Stimulated activated naive CD8-positive, alpha-beta T cell treated with anti-CD3 and anti-CD28 coated beads, Interleukin-15, Interleukin-2, amounts not matched to agents 100 U/mL and 50 U/mL, for 24 hours (primary cell): ENCODE results near the gene NONO.
"Not testable (repeated sequence)": the region's sequence is repeated elsewhere in the genome, so short reads cannot be mapped to it uniquely, and the experiment has no call there.

Experiments used
- ATAC-seq: fragments of 150-1000 bp; cut with Tn5 transposase; one replicate; pipeline ENCODE4 v1.10.0; 2021
- DNase-seq: peaks from one replicate; pipeline ENCODE4 v3.0.0; 2021

NONO gene

DNA sequence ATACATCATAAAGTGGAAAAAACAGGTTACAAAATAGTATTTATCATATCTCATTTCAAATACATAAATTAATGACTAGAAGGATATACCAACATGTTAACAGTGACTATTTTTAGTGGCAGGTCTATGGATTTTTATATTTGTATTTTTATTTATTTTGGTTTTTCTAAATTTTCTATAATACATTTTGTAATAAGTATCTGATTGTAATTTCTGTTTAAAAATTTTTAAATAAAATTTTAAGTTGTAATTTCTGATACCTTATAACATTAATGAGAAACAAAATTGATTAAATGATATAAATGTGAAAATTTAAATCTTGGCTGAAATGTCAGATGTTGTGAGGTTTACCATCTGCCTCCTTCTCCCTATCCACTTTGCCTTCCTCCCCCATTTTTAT lies 2.5 kb downstream of the NONO start:
- no peak for DNase-seq
- ATAC-seq: no peak

DNA sequence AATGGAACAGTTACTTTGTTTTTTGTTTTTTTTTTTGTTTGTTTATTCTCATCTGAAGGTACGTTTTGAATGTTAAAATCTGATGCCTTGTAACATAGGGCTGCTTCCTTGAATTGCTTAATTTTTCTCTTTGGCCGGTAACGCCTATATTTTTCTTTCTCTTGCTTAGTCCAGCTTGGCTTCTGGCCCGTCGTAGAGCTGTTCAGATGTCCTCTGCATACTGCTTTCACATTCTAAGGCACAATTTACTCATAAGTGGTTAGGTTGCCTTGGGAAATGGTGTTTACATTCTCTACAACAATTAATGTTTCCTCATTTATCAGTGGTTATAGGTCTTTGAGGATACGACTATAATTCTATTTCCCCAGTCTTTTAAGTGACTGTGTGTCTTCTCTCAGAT lies 7.9 kb downstream of the NONO start:
- DNase-seq (no peak), ATAC-seq (no peak)

- ATAC-seq: no peak
- DNase-seq: no peak
Measured at GRCh38 chrX:71292669-71293365, 9.4 kb downstream of the NONO start.

GRCh38 chrX:71296806-71297205 lies 13.4 kb downstream of the NONO start:
- ATAC-seq (no peak), DNase-seq (no peak)

DNA sequence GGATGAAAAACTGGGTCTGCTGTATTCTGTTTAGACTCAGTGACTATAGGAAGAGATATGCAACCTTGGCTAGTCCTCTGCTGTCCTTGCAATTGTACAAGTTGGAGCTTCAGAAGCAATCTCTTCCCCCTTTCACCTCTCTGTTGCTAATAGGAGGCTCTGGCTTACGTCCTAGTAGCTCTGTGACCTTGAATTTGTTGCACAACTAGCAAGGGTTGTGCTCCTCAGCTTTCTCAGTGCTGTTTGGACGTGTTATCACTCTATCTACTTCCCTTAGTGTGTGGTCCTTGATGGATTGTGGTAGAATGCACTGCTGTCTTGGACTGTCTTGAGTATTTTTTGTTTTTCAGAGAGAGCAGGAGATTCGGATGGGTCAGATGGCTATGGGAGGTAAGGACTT lies 14.7 kb downstream of the NONO start:
- no peak for ATAC-seq
- DNase-seq: no peak

DNA sequence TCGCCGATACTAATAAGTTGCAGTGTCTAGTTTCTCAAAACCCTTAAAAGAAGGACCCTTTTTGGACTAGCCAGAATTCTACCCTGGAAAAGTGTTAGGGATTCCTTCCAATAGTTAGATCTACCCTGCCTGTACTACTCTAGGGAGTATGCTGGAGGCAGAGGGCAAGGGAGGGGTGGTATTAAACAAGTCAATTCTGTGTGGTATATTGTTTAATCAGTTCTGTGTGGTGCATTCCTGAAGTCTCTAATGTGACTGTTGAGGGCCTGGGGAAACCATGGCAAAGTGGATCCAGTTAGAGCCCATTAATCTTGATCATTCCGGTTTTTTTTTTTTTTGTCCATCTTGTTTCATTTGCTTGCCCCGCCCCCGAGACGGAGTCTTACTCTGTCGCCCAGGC lies 16.6 kb downstream of the NONO start:
- not testable (repeated sequence) for DNase-seq, ATAC-seq

GRCh38 chrX:71300495-71300894 lies 17.1 kb downstream of the NONO start:
- DNase-seq, ATAC-seq: not testable (repeated sequence)

DNA sequence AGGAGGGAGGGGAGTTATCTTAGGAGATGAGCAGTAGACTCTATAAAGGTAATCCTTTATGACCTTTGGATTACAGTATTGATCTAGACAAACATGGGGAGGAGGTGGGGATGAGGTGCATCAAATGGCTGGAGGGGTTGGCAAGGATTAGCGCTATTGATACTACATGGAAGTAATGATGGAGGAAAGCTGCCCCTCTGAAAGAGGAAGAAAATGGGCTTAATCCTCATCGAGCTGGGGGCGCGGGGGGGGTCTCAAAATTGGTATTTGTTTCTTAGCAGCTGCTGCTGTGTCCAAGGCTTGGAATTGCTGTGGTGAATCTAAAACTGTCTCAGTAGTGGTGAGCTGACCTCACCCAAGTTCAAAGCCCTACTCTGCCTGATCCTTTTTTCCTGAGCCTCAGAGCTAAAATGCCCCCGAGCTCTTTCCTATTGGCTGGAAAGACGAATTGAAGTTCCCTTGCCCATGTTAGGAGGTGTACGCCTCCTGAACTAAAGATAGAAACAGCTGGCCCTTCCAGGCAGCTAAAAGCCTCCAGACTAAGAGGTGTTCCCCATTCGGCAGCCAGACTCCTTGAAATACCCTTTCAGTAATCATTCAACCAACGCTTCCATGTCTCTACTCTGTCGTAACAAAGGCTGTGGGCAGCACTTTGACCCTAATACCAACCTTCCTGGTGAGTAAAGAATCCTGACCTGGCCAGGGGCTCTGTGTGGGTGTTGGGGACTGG lies 17.9 kb downstream of the NONO start, which contains the start of gene ITGB1BP2:
Gene ITGB1BP2 (plus strand): TSS at position 556 of the 730 bp plus-strand sequence. CDS start 57 bp downstream, at position 613.
- ATAC-seq (no peak), DNase-seq (no peak)

- ATAC-seq (no peak), DNase-seq (no peak)
Measured at GRCh38 chrX:71302461-71303213, 19.2 kb downstream of the NONO start.

DNA sequence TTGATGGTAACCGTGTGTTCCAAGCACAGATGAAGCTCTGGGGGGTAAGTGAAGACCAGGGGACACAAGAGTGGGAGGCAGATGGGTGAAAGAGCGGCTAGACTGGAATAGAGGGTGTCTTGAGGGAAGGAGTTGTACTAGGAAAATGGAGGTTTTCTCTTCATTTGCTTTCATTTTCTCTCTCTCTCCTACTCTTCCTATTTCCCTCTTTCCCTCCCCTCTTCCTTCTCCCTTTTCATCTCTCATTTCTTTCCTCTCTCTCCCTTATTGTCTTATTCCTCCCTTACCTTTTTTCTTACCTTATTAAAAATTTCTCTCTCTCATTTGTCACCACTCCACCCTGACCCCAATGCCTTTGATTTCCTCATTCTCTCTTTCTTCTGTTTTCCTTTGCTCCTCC lies 21.1 kb downstream of the NONO start:
- ATAC-seq (no peak), DNase-seq (no peak)

GRCh38 chrX:71315917-71316316 lies 32.5 kb downstream of the NONO start:
- ATAC-seq: no peak

DNA sequence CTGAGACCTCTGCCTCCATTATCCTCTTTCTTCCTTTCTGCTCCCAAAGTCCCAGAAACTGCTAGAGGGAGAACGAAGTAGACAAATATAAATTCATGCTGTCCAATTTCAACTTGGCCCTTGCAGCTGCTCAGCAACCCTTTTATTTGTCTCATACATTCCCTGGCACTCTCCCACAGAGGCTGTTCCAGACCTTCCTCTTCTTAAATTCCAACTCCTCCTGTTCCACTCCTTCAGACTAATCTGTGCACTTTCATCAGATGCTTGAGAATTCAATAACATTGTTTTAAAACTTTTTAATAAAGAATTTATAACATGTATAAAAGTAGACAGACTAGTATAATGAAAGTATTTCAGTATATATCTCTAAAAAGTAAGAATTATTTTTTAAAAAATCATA lies 33.5 kb downstream of the NONO start:
- ATAC-seq, DNase-seq: not testable (repeated sequence)

More at GRCh38 chrX:71315917-71316316, 32.5 kb downstream of the NONO start:
- DNase-seq: no peak

- ATAC-seq (no peak), DNase-seq (no peak)
Measured at GRCh38 chrX:71320126-71320525, 36.7 kb downstream of the NONO start.

DNA sequence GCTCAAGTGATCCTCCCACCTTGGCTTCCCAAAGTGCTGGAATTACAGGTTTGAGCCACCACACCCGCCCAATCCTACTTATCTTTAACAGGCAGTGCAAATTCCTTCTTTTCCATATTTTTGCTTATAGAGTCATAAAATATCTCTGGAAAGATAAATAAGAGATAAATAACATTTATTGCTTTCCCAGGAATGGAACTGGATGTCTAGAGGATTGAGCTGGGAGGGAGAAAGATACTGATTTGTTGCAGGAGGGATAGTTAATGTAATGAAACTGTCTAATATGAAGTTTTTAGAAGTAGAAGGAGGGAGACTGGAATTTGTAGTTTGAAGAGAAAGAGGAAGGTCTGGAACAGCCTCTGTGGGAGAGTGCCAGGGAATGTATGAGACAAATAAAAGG lies 38.3 kb downstream of the NONO start:
- ATAC-seq (no peak), DNase-seq (no peak)

DNA sequence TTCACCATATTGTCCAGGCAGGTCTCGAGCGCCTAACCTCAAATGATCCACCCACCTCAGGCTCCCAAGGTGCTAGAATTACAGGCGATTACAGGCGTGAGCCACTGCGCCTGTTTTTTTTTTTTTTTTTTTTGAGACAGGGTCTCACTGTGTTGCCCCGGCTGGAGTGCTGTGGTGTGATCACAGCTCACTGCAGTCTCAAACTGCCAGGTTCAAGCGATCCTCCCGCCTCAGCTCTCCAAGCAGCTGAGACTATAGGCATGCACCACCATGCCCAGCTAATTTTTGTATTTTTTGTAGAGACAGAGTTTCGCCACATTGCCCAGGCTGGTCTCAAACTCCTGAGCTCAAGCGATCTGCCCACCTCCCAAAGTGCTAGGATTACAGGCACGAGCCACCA lies 41.0 kb downstream of the NONO start:
- not testable (repeated sequence) for ATAC-seq, DNase-seq

- no peak for ATAC-seq
- no peak for DNase-seq
Measured at GRCh38 chrX:71326394-71326793, 43.0 kb downstream of the NONO start.

DNA sequence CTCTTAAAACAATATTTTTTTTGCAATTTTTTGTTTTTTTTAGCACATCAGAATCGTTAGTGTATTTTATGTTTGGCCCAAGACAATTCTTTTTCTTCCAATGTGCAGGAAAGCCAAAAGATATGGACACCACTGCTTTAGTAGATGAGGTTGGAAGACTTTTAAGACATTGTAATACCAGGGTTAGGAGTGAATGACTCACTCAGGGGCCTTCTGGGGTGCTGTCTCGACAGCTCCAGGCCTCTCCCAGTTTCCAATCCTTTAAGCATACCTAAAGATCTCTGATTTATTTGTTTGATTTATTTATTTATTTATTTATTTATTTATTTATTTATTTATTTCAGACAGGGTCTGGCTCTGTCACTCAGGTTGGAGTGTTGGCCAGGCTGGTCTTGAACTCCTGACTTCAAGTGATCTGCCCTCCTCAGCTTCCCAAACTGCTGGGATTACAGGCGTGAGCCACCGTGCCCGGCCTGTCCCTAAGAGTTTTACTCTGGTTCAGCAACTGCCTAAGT lies 65.8 kb downstream of the NONO start:
- not testable (repeated sequence) for ATAC-seq, DNase-seq

GRCh38 chrX:71349867-71350266 lies 66.4 kb downstream of the NONO start:
- not testable (repeated sequence) for DNase-seq, ATAC-seq
